Cerebellar nuclear complex (tissue), 1 donor: ENCODE data around the gene NBAS.

ENCODE experiments used
- DNase-seq, 2 experiments: peaks; one replicate each; lab custom pipeline; 2025; lab: John Stamatoyannopoulos, UW

NBAS gene

DNA sequence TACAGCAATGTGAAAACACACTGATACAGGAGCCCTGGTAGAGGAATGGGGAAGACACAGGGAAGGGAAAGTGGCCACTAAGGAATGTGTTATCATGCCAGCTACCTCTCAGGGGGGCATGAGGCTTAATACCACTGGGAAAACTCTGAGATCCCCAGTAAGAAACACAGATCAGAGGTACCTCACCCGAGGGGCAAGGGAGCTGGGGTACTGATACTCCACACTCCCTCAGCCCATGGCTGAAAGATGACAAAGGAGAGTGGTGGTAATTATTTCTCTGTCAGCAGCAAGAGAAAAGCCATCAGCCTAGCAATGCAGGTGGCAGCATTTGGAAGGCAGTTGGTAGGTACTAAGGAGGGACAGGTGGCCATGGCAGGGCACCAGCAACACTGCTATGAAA, 434.8 kb downstream of the NBAS start:
- DNase-seq, result no peak

DNA sequence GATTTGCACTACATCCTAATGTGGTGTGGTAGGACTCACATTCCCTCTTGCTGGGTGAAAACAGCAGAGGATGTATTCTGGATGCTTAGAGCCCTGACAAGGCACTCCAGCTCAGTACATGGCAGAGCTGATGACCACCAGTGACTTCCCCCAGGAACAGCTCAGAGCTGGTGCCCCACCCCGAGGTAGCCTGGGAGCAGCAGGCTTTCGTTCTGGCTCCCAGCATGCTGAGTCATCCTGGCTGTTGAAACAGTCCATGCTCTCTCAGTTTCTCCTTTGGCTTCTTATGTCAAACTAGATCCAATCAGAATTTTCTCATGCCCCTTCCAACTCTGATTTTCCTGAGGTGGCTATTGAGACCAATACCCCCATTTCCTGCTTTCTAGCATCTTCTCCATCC, 438.2 kb downstream of the NBAS start:
- DNase-seq, result no peak

DNA sequence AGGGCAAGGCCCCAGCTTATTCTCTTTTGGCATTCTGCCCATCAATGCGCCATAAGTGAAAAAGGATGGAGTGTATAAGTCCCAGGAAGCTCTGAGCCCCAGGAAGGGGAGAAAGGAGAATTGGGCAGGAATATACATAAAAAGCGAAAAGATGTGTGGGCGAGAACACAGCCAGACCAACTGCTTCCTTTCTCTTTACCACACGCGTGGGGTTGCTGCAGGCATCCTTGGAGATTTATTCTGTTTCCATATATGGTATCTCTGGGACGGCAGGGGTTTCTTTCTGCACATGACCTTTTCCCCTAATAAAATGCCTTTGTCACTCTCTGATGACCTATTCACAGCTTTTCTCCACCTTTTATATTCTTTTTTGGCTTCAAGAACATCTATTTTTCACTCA, 440.5 kb downstream of the NBAS start:
- DNase-seq, result no peak

DNA sequence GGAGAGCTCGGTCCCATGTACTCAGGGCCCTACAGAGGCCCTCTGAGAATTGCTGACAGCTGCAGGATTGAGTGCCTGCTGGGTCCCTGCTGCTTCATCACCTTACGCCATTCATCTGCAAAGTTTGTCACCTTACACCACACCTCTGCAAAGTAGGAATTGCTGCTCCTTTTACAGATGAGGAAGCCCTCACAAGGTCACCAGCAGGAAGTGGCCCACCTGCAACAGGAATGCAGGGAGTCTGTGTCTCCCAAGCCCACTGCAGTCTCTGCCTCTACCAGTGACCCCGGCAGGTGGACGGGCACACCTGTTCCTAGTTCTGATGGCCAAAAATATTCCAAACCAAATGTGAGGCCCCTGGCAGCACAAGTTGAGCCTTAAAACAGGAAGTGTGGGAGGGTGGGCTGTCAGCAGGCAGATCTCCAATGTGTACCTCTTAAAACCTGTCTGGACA, 441.4 kb downstream of the NBAS start:
- DNase-seq, result no peak

DNA sequence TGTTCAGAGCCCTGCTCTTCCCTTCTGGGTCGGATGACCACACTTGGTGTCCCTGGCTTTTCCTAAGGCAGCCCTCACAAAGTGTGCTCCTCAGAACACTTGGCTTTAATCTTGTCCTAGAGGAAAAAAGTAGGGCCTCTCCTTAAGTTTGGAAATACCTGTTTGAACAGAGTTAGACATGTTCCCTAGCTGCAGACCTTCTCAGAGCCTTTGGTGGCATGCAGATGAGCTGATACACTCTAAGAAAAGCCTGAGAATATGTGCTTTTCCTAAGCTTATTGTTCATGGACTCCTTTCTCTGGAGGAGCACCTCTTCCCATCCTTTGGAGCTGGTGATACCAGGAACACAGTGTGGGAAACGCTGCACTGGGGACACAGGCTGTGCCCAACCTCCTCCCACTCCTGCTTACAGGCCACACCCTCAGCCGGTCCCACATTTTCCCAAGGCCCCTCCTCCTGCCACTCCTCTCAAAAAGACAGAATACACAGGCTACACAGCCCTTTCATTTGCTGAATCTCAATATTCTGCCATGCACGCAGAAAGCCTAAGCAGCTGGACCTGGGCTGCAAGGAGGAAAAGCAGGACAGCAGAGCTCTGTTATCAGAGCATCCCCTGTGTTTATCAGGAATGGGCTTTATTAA, 443.6 kb downstream of the NBAS start:
- DNase-seq, result no peak
